GM11168 (cell line): ENCODE results near the gene DNM3.

ENCODE experiments used
- in situ Hi-C: fragments of 300-500 bp; cut with MboI; formaldehyde crosslinking; loops from one replicate; pipeline ENCODE4 v1.12.0; 2022; ENCODE audit warnings: low sequenced_read_pairs; ENCODE audit not compliant: unreplicated experiment

DNM3 gene

GRCh38 chr1:172146141-172146850, 305.0 kb downstream of the DNM3 start:
- in situ Hi-C loops = no loop called here

GRCh38 chr1:172147541-172147940, 306.2 kb downstream of the DNM3 start:
- in situ Hi-C loops = no loop called here

GRCh38 chr1:172148213-172148612, 306.9 kb downstream of the DNM3 start:
- in situ Hi-C loops = no loop called here

- in situ Hi-C loops = no loop called here
These were observed 307.4 kb downstream of the DNM3 start for GRCh38 chr1:172148707-172149106.

GRCh38 chr1:172149346-172149745, 308.0 kb downstream of the DNM3 start:
- in situ Hi-C loops = no loop called here

GRCh38 chr1:172154551-172154950, 313.3 kb downstream of the DNM3 start:
- in situ Hi-C loops = no loop called here

- in situ Hi-C loops = no loop called here
These were observed 314.5 kb downstream of the DNM3 start for GRCh38 chr1:172155766-172156165.

GRCh38 chr1:172162236-172162635, 320.9 kb downstream of the DNM3 start:
- in situ Hi-C loops = no loop called here

GRCh38 chr1:172163498-172164215, 322.4 kb downstream of the DNM3 start:
- in situ Hi-C loops = no loop called here

GRCh38 chr1:172165403-172165802, 324.1 kb downstream of the DNM3 start:
- in situ Hi-C loops = no loop called here

GRCh38 chr1:172167796-172168596, 326.7 kb downstream of the DNM3 start:
- in situ Hi-C loops = no loop called here

GRCh38 chr1:172168597-172168872, 327.2 kb downstream of the DNM3 start:
- in situ Hi-C loops = no loop called here

- in situ Hi-C loops = loop anchor here (10.0 kb wide), 1 partner anchor 175 kb away; no protein-coding TSS in a partner anchor
These were observed 328.5 kb downstream of the DNM3 start for GRCh38 chr1:172169836-172170235.

- in situ Hi-C loops = loop anchor here (10.0 kb wide), 1 partner anchor 172 kb away; no protein-coding TSS in a partner anchor
These were observed 331.1 kb downstream of the DNM3 start for GRCh38 chr1:172172352-172172831.

- in situ Hi-C loops = loop anchor here (10.0 kb wide), 1 partner anchor 169 kb away; no protein-coding TSS in a partner anchor
These were observed 334.9 kb downstream of the DNM3 start for GRCh38 chr1:172176206-172176605.

GRCh38 chr1:172177849-172178248, 336.6 kb downstream of the DNM3 start:
- in situ Hi-C loops = loop anchor here (10.0 kb wide), 1 partner anchor 167 kb away; no protein-coding TSS in a partner anchor

GRCh38 chr1:172178886-172179285, 337.6 kb downstream of the DNM3 start:
- in situ Hi-C loops = loop anchor here (10.0 kb wide), 1 partner anchor 166 kb away; no protein-coding TSS in a partner anchor

- in situ Hi-C loops = loop anchor here (10.0 kb wide), 1 partner anchor 165 kb away; no protein-coding TSS in a partner anchor
These were observed 338.6 kb downstream of the DNM3 start for GRCh38 chr1:172179918-172180317.

- in situ Hi-C loops = no loop called here
These were observed 339.4 kb downstream of the DNM3 start for GRCh38 chr1:172180501-172181285.
